NCI-H226 (cell line): ENCODE measurements around the gene FAM131A.
"Not testable (repeated sequence)": the region's sequence is repeated elsewhere in the genome, so short reads cannot be mapped to it uniquely, and the experiment has no call there.

Experiments used
- DNase-seq: peaks from one replicate; pipeline ENCODE4 v3.0.0-alpha.2; 2015

FAM131A gene

GRCh38 chr3:184317201-184317600 is 20.2 kb upstream of the FAM131A start:
- no peak for DNase-seq

- DNase-seq, result peak; percentile 93
Observed at GRCh38 chr3:184320104-184320445, 17.3 kb upstream of the FAM131A start.

DNA sequence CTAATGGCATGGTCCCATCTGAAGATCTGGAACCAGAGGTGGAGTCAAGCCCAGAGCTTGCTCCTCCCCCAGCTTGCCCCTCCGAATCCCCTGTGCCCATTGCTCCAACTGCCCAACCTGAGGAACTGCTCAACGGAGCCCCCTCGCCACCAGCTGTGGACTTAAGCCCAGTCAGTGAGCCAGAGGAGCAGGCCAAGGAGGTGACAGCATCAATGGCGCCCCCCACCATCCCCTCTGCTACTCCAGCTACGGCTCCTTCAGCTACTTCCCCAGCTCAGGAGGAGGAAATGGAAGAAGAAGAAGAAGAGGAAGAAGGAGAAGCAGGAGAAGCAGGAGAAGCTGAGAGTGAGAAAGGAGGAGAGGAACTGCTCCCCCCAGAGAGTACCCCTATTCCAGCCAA is 15.7 kb upstream of the FAM131A start:
- no peak for DNase-seq

- no peak for DNase-seq
Observed at GRCh38 chr3:184322731-184323487, 14.5 kb upstream of the FAM131A start.

GRCh38 chr3:184323696-184324095 is 13.7 kb upstream of the FAM131A start:
- DNase-seq, result no peak

- DNase-seq, result no peak
Observed at GRCh38 chr3:184325269-184325668, 12.1 kb upstream of the FAM131A start.

- no peak for DNase-seq
Observed at GRCh38 chr3:184325715-184326369, 11.6 kb upstream of the FAM131A start.

- DNase-seq, result no peak
Observed at GRCh38 chr3:184327171-184327570, 10.2 kb upstream of the FAM131A start.

GRCh38 chr3:184328516-184328915 is 8.9 kb upstream of the FAM131A start:
- no peak for DNase-seq

DNA sequence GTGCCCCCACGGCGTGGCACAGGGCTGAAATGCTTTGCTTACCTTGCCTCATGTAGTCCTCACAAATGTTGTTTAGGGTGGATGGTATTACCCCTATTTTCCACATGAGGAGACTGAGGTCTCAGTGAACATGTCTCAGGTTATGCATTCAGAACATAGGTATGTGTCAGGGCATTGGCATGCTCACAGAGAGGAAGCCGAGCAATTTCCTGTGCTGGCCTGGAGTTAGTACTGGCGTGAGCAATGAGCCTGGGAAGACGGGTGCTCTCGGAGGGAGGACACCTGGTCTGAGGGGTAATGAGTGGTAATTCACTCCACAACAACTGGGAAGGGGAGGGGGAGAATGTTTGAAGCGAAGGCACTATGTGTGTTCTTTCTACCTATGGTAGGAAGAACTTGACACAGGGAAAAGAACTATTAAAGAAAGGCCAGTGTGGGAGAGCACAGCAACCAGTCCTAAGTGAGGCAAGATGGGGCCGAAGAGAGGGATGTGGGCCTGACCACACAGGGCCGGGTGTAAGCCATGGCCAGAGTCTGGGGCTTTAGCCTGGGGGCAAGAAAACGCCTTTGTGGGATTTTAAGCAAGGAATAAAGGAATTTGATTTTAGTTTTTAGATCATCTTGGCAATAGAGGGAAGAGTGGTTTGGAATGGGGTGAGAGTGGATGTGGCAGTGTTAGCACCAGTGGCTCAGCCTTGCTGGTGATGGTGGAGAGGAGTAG is 4.9 kb upstream of the FAM131A start:
- DNase-seq, result peak; percentile 94

- no peak for DNase-seq
Observed at GRCh38 chr3:184333190-184333589, 4.2 kb upstream of the FAM131A start.

DNA sequence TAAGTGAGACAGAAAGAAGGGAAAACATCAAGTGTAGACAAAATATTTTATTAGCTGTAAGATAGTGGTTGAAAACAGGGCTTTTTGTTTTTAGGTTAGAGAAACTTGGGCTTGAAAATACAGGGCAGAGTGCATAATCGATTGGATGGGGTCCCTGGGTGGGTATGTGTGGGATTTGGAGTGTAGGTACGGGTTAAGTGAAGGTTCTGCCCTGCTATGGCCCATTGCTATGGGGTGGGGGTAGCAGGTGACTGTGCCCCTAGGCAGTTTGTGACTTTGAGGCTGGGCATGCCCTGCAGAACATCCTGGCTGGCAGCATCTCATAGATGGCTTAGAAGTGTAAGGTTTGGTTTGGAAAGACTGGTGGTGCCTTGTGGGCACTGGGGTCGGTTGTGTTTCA is 3.7 kb upstream of the FAM131A start:
- no peak for DNase-seq

DNA sequence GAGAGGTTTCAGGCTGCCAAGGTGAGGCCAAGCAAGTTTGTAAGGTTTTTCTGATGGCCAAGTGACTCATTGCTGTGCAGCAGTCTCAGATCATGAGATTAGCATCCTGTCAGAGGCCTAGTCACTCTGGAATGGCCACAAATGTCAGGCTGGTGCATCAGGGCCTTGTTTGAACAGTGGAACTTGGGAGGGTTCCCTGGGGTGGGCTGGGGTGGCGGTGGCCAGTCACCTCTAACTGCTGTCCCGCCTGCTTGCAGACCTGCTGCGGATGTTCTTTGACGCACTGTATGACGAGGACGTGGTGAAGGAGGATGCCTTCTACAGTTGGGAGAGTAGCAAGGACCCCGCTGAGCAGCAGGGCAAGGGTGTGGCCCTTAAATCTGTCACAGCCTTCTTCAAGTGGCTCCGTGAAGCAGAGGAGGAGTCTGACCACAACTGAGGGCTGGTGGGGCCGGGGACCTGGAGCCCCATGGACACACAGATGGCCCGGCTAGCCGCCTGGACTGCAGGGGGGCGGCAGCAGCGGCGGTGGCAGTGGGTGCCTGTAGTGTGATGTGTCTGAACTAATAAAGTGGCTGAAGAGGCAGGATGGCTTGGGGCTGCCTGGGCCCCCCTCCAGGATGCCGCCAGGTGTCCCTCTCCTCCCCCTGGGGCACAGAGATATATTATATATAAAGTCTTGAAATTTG is 2.8 kb upstream of the FAM131A start:
- DNase-seq, result peak; percentile 26

DNA sequence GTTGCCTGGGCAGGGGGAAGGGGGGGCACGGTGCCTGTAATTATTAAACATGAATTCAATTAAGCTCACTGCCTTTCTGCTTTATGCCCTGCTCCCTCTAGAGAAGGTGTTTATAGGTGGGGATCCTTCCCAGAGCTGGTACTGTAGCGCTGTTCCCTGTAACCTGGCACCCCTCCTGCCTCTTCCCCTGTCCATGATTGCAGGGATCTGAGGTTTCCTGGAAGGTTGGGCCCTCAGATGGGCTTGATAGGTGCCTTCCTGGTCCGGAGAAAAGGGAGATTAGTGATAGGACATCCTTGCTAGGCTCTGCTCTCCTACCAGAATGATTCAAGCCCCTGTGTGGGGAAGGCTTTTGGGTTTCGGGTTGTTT is 2.1 kb upstream of the FAM131A start:
- peak; percentile 20 for DNase-seq

GRCh38 chr3:184335661-184336546 is 1.5 kb upstream of the FAM131A start:
- peak; percentile 70 for DNase-seq

DNA sequence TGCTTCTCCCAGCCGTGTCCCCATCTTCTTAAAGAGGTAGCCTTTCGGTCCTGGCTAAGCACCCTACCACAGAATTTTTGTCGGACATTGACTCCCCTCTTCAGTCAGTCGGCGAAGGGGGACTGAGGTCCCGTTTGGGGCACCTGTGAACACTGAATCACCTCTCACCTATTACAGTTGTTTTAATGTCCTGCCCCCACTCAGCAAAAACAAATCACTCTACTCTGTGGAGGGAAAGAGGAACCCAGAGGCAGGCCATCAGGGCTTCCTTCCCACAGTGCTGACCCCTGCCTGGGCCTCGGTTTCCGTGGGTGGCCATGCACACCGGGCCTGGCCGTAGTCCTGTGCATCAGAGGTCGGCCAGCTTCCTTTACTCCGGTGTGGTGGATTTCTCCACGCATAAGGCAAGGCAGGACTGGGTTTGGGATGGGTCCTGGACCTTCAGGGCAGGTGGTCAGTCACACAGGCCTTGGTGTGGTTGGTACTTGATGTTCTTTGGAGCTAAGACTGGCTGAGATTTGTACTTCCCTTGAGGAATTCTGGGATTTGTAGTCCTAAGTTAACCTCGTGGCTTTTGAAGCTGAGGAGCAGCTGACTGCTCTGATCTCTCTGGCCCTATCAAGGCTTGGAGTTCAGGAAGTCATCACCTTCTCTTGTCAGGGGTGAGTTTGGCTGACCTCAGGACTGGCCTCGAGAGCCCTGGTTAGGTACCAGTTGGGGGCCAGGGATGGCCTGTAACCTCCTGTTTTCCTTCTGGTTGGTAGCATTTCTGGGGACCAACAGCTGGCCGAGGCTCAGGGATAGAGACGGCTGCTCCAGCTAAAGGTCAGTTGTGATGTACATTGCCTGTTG is 627 bp upstream of the FAM131A start:
- DNase-seq, result no peak

DNA sequence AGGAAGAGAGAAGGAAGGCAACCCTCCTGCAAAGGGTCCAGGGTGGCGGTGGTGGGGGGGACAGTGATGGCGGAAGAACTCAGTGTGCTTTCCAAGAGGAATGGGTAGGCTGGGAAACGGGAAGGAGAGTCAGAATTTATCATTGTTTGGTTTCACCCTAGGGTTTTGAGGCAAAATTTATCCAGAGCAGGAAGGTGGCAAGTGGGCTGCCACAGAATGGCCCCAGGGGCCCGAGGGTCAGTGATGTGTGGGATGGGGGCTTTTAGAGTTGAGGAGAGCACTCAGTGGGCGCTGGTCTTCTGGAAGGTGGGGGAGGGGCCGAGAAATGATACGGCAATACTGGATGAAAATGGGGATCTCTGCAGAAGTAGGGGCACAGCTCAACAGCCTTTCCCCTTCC is 581 bp downstream of the FAM131A start:
- no peak for DNase-seq

GRCh38 chr3:184338511-184338945 is 1.1 kb downstream of the FAM131A start:
- no peak for DNase-seq

DNA sequence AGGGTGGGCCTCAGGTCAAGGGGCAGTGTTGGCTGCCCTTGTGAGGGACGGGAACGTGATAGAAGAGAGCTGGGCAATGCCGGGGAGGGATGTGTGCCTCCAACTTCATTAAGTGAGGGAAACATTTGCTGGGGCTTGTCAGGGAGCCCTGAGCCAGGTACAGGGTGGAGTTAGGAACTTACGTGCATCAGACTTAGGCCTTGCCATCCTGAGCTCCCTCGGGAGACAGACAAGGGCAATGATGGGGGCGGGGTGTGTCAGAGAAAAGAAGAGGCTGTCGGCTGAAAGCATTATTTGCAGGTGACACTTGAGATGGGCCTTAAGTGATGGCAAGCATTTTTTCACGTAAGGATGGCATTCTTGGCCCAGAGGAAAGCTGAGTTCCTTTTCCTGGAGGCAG is 1.6 kb downstream of the FAM131A start:
- no peak for DNase-seq

DNA sequence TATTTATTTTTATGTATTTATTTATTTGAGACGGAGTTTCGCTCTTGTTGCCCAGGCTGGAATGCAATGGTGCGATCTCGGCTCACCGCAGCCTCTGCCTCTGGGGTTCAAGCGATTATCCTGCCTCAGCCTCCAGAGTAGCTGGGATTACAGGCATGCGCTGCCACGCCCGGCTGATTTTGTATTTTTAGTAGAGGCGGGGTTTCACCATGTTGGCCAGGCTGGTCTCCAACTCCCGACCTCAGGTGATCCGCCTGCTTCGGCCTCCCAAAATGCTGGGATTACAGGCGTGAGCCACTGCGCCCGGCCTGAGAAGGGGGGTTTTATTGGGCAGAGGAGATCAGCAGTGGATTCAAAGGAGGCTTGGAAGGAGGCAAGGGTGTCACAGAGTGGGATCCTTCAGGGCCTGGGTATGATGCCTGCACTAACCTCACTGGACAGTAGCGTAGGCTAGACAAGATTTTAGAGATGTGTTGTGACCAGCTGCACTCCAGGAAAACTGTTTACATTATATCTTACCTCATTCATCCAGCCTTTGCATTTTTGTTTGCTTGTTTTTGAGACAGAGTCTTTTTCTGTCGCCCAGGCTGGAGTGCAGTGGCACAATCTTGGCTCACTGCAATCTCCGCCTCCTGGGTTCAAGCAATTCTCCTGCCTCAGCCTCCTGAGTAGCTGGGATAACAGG is 2.2 kb downstream of the FAM131A start:
- not testable (repeated sequence) for DNase-seq

GRCh38 chr3:184341925-184342324 is 4.5 kb downstream of the FAM131A start:
- no peak for DNase-seq
